Stimulated activated CD8-positive, alpha-beta memory T cell treated with anti-CD3 and anti-CD28 coated beads, Interleukin-7, amount 100 ng/mL, for 4 hours (primary cell): ENCODE results near the gene DCP2.

ENCODE experiments used
- DNase-seq, 2 donors: peaks; one replicate each; pipeline ENCODE4 v3.0.0-alpha.2; 2020; ENCODE audit warnings: low read depth in 2 of 2

Gene DCP2

GRCh38 chr5:113020461-113021273, 44.1 kb downstream of the DCP2 start:
- DNase-seq: no peak

- peak in 1 of 2 donors; percentile 7 for DNase-seq
Observed at GRCh38 chr5:113022661-113023060, 46.1 kb downstream of the DCP2 start.

GRCh38 chr5:113024076-113024697, 47.6 kb downstream of the DCP2 start:
- DNase-seq: no peak

GRCh38 chr5:113025596-113025995, 49.0 kb downstream of the DCP2 start:
- DNase-seq: no peak

GRCh38 chr5:113026211-113026610, 49.6 kb downstream of the DCP2 start:
- no peak for DNase-seq

- no peak for DNase-seq
Observed at GRCh38 chr5:113027015-113027414, 50.4 kb downstream of the DCP2 start.

GRCh38 chr5:113027431-113027830, 50.8 kb downstream of the DCP2 start:
- no peak for DNase-seq

- no peak for DNase-seq
Observed at GRCh38 chr5:113029614-113030013, 53.0 kb downstream of the DCP2 start.

GRCh38 chr5:113031104-113031503, 54.5 kb downstream of the DCP2 start:
- DNase-seq: no peak

- DNase-seq: no peak
Observed at GRCh38 chr5:113031557-113031956, 55.0 kb downstream of the DCP2 start.

GRCh38 chr5:113034182-113034773, 57.7 kb downstream of the DCP2 start:
- DNase-seq: no peak

- DNase-seq: no peak
Observed at GRCh38 chr5:113035096-113035495, 58.5 kb downstream of the DCP2 start.

GRCh38 chr5:113036321-113036720, 59.7 kb downstream of the DCP2 start:
- no peak for DNase-seq

GRCh38 chr5:113036826-113037225, 60.2 kb downstream of the DCP2 start:
- DNase-seq: no peak

GRCh38 chr5:113038136-113038535, 61.5 kb downstream of the DCP2 start:
- no peak for DNase-seq

- DNase-seq: no peak
Observed at GRCh38 chr5:113038714-113039113, 62.1 kb downstream of the DCP2 start.

- DNase-seq: no peak
Observed at GRCh38 chr5:113039229-113039933, 62.8 kb downstream of the DCP2 start.

- DNase-seq: no peak
Observed at GRCh38 chr5:113039934-113040285, 63.3 kb downstream of the DCP2 start.

- no peak for DNase-seq
Observed at GRCh38 chr5:113040672-113041260, 64.2 kb downstream of the DCP2 start.

- no peak for DNase-seq
Observed at GRCh38 chr5:113042491-113043243, 66.1 kb downstream of the DCP2 start.

- no peak for DNase-seq
Observed at GRCh38 chr5:113043491-113043931, 66.9 kb downstream of the DCP2 start.
